ENCODE measurements around the gene CTDP1.

The CTDP1 gene

GRCh38 chr18:79713341-79713740 lies 33.7 kb downstream of the CTDP1 start:
- Histone ChIP-seq H3K9ac (ENCODE audit: low read length) (no peak overlapping the region), H3K4me3 (ENCODE audit: low read length) (no peak overlapping the region), H4K20me1 (ENCODE audit: insufficient read depth, low read length) (no peaks in the 10 kb centered on the region), H3K27ac (ENCODE audit: low read length) (no peak overlapping the region), H3K4me2 (ENCODE audit: low read depth, low read length) (no peak overlapping the region), H3K9me2 (replicated peaks; ENCODE audit: insufficient read depth, low read length) (no peaks in the 10 kb centered on the region), H3K4me1 (ENCODE audit: low read length) (no peaks in the 10 kb centered on the region), H3K36me3 (replicated peaks; ENCODE audit: insufficient read depth, low read length) (peaks cover 23% of the 10 kb centered on the region), H3F3A (ENCODE audit: insufficient read depth, low read length) (no peaks in the 10 kb centered on the region), H2AFZ (ENCODE audit: low read length) (no peak overlapping the region), H3K9me3 (replicated peaks; ENCODE audit: insufficient read depth, low read length) (no peaks in the 10 kb centered on the region), H3K27me3 (replicated peaks; ENCODE audit: insufficient read depth, low read length) (no peaks in the 10 kb centered on the region), H3K79me2 (ENCODE audit: low read length) (no peaks in the 10 kb centered on the region)
- TF ChIP-seq CTCF (IDR thresholded peaks at IDR 0.05; ENCODE audit: low read length) (no peak), EZH2phosphoT487 (IDR thresholded peaks at IDR 0.05; ENCODE audit: low read length) (no peak), EZH2 (optimal IDR thresholded peaks at IDR 0.05; ENCODE audit: low read depth, low read length) (no peak)
- DNase-seq = no peak

GRCh38 chr18:79714531-79715240 lies 35.1 kb downstream of the CTDP1 start:
- Histone ChIP-seq H3K9me2 (replicated peaks; ENCODE audit: insufficient read depth, low read length) (no peaks in the 10 kb centered on the region), H2AFZ (ENCODE audit: low read length) (no peak overlapping the region), H3K27me3 (replicated peaks; ENCODE audit: insufficient read depth, low read length) (no peaks in the 10 kb centered on the region), H3K9me3 (replicated peaks; ENCODE audit: insufficient read depth, low read length) (no peaks in the 10 kb centered on the region), H3K4me3 (ENCODE audit: low read length) (no peak overlapping the region), H3K79me2 (ENCODE audit: low read length) (no peaks in the 10 kb centered on the region), H3K4me1 (ENCODE audit: low read length) (no peaks in the 10 kb centered on the region), H3K9ac (ENCODE audit: low read length) (no peak overlapping the region), H3F3A (ENCODE audit: insufficient read depth, low read length) (no peaks in the 10 kb centered on the region), H4K20me1 (ENCODE audit: insufficient read depth, low read length) (no peaks in the 10 kb centered on the region), H3K36me3 (replicated peaks; ENCODE audit: insufficient read depth, low read length) (peaks cover 21% of the 10 kb centered on the region), H3K27ac (ENCODE audit: low read length) (no peak overlapping the region), H3K4me2 (ENCODE audit: low read depth, low read length) (no peak overlapping the region)
- DNase-seq = no peak
- no peak for TF ChIP-seq EZH2phosphoT487 (IDR thresholded peaks at IDR 0.05; ENCODE audit: low read length)
- TF ChIP-seq CTCF (IDR thresholded peaks at IDR 0.05; ENCODE audit: low read length) = no peak
- TF ChIP-seq EZH2 (optimal IDR thresholded peaks at IDR 0.05; ENCODE audit: low read depth, low read length) = no peak

- Histone ChIP-seq H3K4me1 (ENCODE audit: low read length) (no peaks in the 10 kb centered on the region), H3K4me3 (ENCODE audit: low read length) (no peak overlapping the region), H3K79me2 (ENCODE audit: low read length) (no peaks in the 10 kb centered on the region), H4K20me1 (ENCODE audit: insufficient read depth, low read length) (no peaks in the 10 kb centered on the region), H3K9ac (ENCODE audit: low read length) (no peak overlapping the region), H3K9me3 (replicated peaks; ENCODE audit: insufficient read depth, low read length) (no peaks in the 10 kb centered on the region), H3K27ac (ENCODE audit: low read length) (no peak overlapping the region), H3F3A (ENCODE audit: insufficient read depth, low read length) (no peaks in the 10 kb centered on the region), H2AFZ (ENCODE audit: low read length) (no peak overlapping the region), H3K27me3 (replicated peaks; ENCODE audit: insufficient read depth, low read length) (no peaks in the 10 kb centered on the region), H3K36me3 (replicated peaks; ENCODE audit: insufficient read depth, low read length) (peaks cover 20% of the 10 kb centered on the region), H3K9me2 (replicated peaks; ENCODE audit: insufficient read depth, low read length) (no peaks in the 10 kb centered on the region), H3K4me2 (ENCODE audit: low read depth, low read length) (no peak overlapping the region)
- TF ChIP-seq CTCF (IDR thresholded peaks at IDR 0.05; ENCODE audit: low read length) (no peak), EZH2phosphoT487 (IDR thresholded peaks at IDR 0.05; ENCODE audit: low read length) (no peak), EZH2 (optimal IDR thresholded peaks at IDR 0.05; ENCODE audit: low read depth, low read length) (no peak)
- DNase-seq = no peak
Observed at GRCh38 chr18:79715280-79715679, 35.7 kb downstream of the CTDP1 start.

Data from MM.1S (cell line).